GM21825 (cell line): ENCODE measurements around the gene LIME1.

ENCODE experiments used
- ATAC-seq: cut with Tn5 transposase; IDR thresholded peaks from one replicate; pipeline ENCODE4 v1.9.1; 2021; ENCODE audit warnings: mild to moderate bottlenecking, moderate library complexity; ENCODE audit not compliant: unreplicated experiment

The LIME1 gene

GRCh38 chr20:63735859-63736718, at the start of gene LIME1:
Gene LIME1, plus strand, starts transcription at chr20:63736664. Its CDS starts 886 bp downstream, at chr20:63737550.
- ATAC-seq = no peak

GRCh38 chr20:63687419-63688178, 48.9 kb upstream of the LIME1 start:
- no peak for ATAC-seq

GRCh38 chr20:63688228-63689045, 48.0 kb upstream of the LIME1 start:
- no peak for ATAC-seq

- no peak for ATAC-seq
Observed at GRCh38 chr20:63689046-63690002, 47.1 kb upstream of the LIME1 start.

GRCh38 chr20:63690003-63690897, 46.2 kb upstream of the LIME1 start:
- ATAC-seq = no peak

GRCh38 chr20:63690898-63691710, 45.4 kb upstream of the LIME1 start:
- no peak for ATAC-seq

GRCh38 chr20:63691711-63692435, 44.6 kb upstream of the LIME1 start:
- no peak for ATAC-seq

- ATAC-seq = no peak
Observed at GRCh38 chr20:63692436-63693082, 43.9 kb upstream of the LIME1 start.

GRCh38 chr20:63693083-63693732, 43.3 kb upstream of the LIME1 start:
- ATAC-seq = no peak

- no peak for ATAC-seq
Observed at GRCh38 chr20:63693733-63694583, 42.5 kb upstream of the LIME1 start.

- no peak for ATAC-seq
Observed at GRCh38 chr20:63694584-63695423, 41.7 kb upstream of the LIME1 start.

- ATAC-seq = no peak
Observed at GRCh38 chr20:63695424-63696305, 40.8 kb upstream of the LIME1 start.

GRCh38 chr20:63696306-63696627, 40.2 kb upstream of the LIME1 start:
- ATAC-seq = no peak
